Keratinocyte (primary cell): Measurements from ENCODE around the gene SPRR3. TPM values are rescaled to one million over a fixed set of nuclear protein-coding genes. Genes with fewer than 3 reads are reported as not detected.

Experiments used
- DNase-seq: peaks from one replicate; pipeline ENCODE4 v3.0.0-alpha.2; 2011; ENCODE audit warnings: low read depth, missing footprints, low spot score
- FAIRE-seq: peaks from 2 replicates; lab custom pipeline; 2011; peaks lifted over from hg19 to GRCh38; lab: Jason Lieb, UNC
- H2AFZ ChIP-seq: 2 replicates; pipeline ENCODE4 v1.6.0; 2012; ENCODE audit warnings: low read length, control low read depth, inconsistent platforms; ENCODE audit not compliant: control insufficient read depth
- H3K27ac ChIP-seq: 2 replicates; pipeline ENCODE4 v1.5.1; 2011; ENCODE audit warnings: low read length; ENCODE audit not compliant: control insufficient read depth, insufficient read depth
- H3K27me3 ChIP-seq: 3 replicates; pipeline ENCODE4 v1.6.0; 2011; ENCODE audit warnings: low read length; ENCODE audit not compliant: control insufficient read depth, insufficient read depth; ENCODE audit errors: extremely low read depth
- H3K36me3 ChIP-seq, 2 experiments: 2 replicates in 1 of 2; 3 replicates in 1 of 2; pipeline ENCODE4 v1.5.1; 2011; ENCODE audit warnings: low read length in 2 of 2, mild to moderate bottlenecking in 1 of 2; ENCODE audit not compliant: control insufficient read depth in 2 of 2, insufficient read depth in 2 of 2; ENCODE audit errors: extremely low read depth in 1 of 2
- H3K4me1 ChIP-seq: 3 replicates; pipeline ENCODE4 v1.5.1; 2011; ENCODE audit warnings: low read length; ENCODE audit not compliant: control insufficient read depth, insufficient read depth; ENCODE audit errors: extremely low read depth
- H3K4me2 ChIP-seq: 3 replicates; pipeline ENCODE4 v1.6.0; 2011; ENCODE audit warnings: low read depth, low read length; ENCODE audit not compliant: control insufficient read depth, insufficient read depth; ENCODE audit errors: extremely low read depth
- H3K4me3 ChIP-seq, 3 experiments: fragments of 200-600 bp in 1 of 3; sonication (generic) in 1 of 3; 2 replicates in 2 of 3; 3 replicates in 1 of 3; pipeline ENCODE4 v1.5.1; 2011 to 2016; ENCODE audit warnings: low read length in 3 of 3, mild to moderate bottlenecking in 3 of 3, control low read depth in 2 of 3, inconsistent platforms in 1 of 3, low read depth in 1 of 3, mixed read lengths in 1 of 3, mixed run types in 1 of 3, moderate library complexity in 1 of 3; ENCODE audit not compliant: control insufficient read depth in 2 of 3, insufficient read depth in 2 of 3; ENCODE audit errors: extremely low read depth in 1 of 3
- H3K79me2 ChIP-seq: 2 replicates; pipeline ENCODE4 v1.6.0; 2012; ENCODE audit warnings: low read length; ENCODE audit not compliant: control insufficient read depth, insufficient read depth
- H3K9ac ChIP-seq: 3 replicates; pipeline ENCODE4 v1.6.0; 2011; ENCODE audit warnings: low read length; ENCODE audit not compliant: control insufficient read depth, insufficient read depth; ENCODE audit errors: extremely low read depth
- H3K9me1 ChIP-seq: 3 replicates; pipeline ENCODE4 v1.6.0; 2011; ENCODE audit warnings: low read length; ENCODE audit not compliant: control insufficient read depth, insufficient read depth; ENCODE audit errors: extremely low read depth
- H3K9me3 ChIP-seq: 2 replicates; pipeline ENCODE4 v1.5.1; 2012; ENCODE audit warnings: low read depth, low read length; ENCODE audit not compliant: control insufficient read depth
- H4K20me1 ChIP-seq: 3 replicates; pipeline ENCODE4 v1.6.0; 2011; ENCODE audit warnings: low read length; ENCODE audit not compliant: control insufficient read depth, insufficient read depth; ENCODE audit errors: extremely low read depth
- EZH2 ChIP-seq: IDR thresholded peaks from one replicate; pipeline ENCODE4 v1.6.1; 2012; ENCODE audit warnings: inconsistent platforms, mild to moderate bottlenecking, low read length, moderate library complexity
- dilution Hi-C: fragments of 300-500 bp; cut with MboI; formaldehyde crosslinking; loops from one replicate; pipeline ENCODE4 v1.7.0; 2020; ENCODE audit warnings: low sequenced_read_pairs; ENCODE audit not compliant: extremely low pct_ligation_motif_present
- polyA plus RNA-seq, 5 experiments: library from polyadenylated mRNA; depleted of rRNA in 3 of 5; stranded (reverse) in 3 of 5; stranded (forward) in 1 of 5; unstranded in 1 of 5; fragments of >200 nt; gene quantifications; 1 replicate in 1 of 5; 2 replicates in 3 of 5; 3 replicates in 1 of 5; pipeline versions ENCODE4 v1.2.1 to v1.2.3, GENCODE V29; 2011 to 2012; ENCODE audit warnings: missing spikeins in 2 of 5, low read depth in 1 of 5, low replicate concordance in 1 of 5
- TF ChIP-seq, protein P1 (sequence below), 3 experiments: IDR thresholded peaks in 1 of 3; conservative IDR thresholded peaks in 1 of 3; optimal IDR thresholded peaks in 1 of 3; 2 replicates in 2 of 3; 3 replicates in 1 of 3; pipeline versions ENCODE3 to v1.5.1; 2011; ENCODE audit warnings: low read length in 3 of 3, mild to moderate bottlenecking in 3 of 3, moderate library complexity in 2 of 3, control low read depth in 1 of 3, inconsistent platforms in 1 of 3; ENCODE audit not compliant: insufficient read depth in 2 of 3; ENCODE audit errors: extremely low read depth in 1 of 3

Gene SPRR3
- polyA plus RNA-seq, 1 donor (not counting 4 experiments of a cell fraction or from before 2014, with no cell fraction given): 2.9 TPM

DNA sequence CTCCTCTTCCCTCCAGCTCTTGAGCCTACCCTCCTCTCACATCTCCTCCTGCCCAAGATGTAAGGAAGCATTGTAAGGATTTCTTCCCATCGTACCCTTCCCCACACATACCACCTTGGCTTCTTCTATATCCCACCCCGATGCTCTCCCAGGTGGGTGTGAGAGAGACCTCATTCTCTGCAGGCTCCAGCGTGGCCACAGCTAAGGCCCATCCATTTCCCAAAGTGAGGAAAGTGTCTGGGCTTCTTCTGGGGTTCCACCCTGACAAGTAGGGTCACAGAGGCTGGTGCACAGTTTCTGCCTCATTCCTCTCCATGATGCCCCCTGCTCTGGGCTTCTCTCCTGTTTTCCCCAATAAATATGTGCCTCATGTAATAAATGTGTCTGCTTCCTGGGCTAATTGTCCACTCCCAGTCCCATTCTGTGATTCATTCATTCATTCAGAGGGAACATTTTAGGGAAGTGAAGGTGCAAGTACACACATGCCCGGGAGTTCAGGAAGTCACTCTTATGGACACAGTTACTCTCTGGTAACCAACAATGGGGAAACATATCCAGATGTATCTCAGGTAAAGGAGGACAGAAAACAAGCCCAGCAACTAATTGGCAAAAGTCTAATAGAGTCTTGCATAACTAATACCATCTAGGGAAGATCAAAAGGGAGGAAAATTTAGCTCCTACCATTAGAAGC lies 29.2 kb upstream of the SPRR3 start:
- peak overlapping the region; percentile 36 for H2AFZ ChIP-seq
- no peaks in the 10 kb centered on the region for H4K20me1 ChIP-seq
- H3K9ac ChIP-seq: no peak overlapping the region
- H3K79me2 ChIP-seq: no peaks in the 10 kb centered on the region
- H3K4me3 ChIP-seq: no peak overlapping the region
- FAIRE-seq: peak; percentile 87
- H3K27me3 ChIP-seq: no peaks in the 10 kb centered on the region
- H3K4me1 ChIP-seq: peaks cover 19% of the 10 kb centered on the region
- H3K4me2 ChIP-seq: peak overlapping the region; percentile 67
- no peak for TF ChIP-seq EZH2
- TF ChIP-seq, protein P1, sequence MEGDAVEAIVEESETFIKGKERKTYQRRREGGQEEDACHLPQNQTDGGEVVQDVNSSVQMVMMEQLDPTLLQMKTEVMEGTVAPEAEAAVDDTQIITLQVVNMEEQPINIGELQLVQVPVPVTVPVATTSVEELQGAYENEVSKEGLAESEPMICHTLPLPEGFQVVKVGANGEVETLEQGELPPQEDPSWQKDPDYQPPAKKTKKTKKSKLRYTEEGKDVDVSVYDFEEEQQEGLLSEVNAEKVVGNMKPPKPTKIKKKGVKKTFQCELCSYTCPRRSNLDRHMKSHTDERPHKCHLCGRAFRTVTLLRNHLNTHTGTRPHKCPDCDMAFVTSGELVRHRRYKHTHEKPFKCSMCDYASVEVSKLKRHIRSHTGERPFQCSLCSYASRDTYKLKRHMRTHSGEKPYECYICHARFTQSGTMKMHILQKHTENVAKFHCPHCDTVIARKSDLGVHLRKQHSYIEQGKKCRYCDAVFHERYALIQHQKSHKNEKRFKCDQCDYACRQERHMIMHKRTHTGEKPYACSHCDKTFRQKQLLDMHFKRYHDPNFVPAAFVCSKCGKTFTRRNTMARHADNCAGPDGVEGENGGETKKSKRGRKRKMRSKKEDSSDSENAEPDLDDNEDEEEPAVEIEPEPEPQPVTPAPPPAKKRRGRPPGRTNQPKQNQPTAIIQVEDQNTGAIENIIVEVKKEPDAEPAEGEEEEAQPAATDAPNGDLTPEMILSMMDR (optimal IDR thresholded peaks at IDR 0.05 in 1 of 3, IDR thresholded peaks at IDR 0.05 in 1 of 3, conservative IDR thresholded peaks at IDR 0.05 in 1 of 3; ENCODE audit: extremely low read depth in 1 of 3, insufficient read depth in 2 of 3, low read length in 3 of 3): no peak
- peak overlapping the region; percentile 47 for H3K27ac ChIP-seq
- H3K36me3 ChIP-seq: no peaks in the 10 kb centered on the region
- no peak for DNase-seq
- dilution Hi-C loops: no loop called here
- no peaks in the 10 kb centered on the region for H3K9me3 ChIP-seq
- no peaks in the 10 kb centered on the region for H3K9me1 ChIP-seq

DNA sequence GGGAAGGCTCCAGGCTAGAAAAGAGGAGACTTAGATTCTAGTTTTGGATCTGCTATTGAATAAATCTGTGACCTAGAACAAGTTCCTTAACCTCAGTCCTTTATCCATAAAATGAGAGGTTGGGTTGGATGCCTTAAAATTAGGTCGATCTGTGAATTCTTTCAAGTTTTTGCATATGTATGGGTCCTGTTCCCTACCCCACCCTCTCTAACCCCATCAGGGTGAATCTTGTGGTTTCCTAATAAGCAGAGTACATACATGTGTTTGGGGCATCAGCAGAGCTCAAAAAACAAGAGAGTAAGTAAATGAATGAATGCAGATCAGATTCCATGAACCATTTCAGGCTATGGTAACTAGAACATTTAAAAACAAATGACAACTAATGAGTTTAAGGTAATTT lies 24.9 kb upstream of the SPRR3 start:
- DNase-seq (no peak), FAIRE-seq (no peak)
- no peaks in the 10 kb centered on the region for H3K27me3 ChIP-seq
- TF ChIP-seq, protein P1 (optimal IDR thresholded peaks at IDR 0.05 in 1 of 3, IDR thresholded peaks at IDR 0.05 in 1 of 3, conservative IDR thresholded peaks at IDR 0.05 in 1 of 3; ENCODE audit: extremely low read depth in 1 of 3, insufficient read depth in 2 of 3, low read length in 3 of 3): no peak
- TF ChIP-seq EZH2: no peak
- no peaks in the 10 kb centered on the region for H3K36me3 ChIP-seq
- no peaks in the 10 kb centered on the region for H3K9me3 ChIP-seq
- dilution Hi-C loops: no loop called here
- H4K20me1 ChIP-seq: no peaks in the 10 kb centered on the region
- H3K4me1 ChIP-seq: peaks cover 13% of the 10 kb centered on the region
- H3K9ac ChIP-seq: no peak overlapping the region
- no peaks in the 10 kb centered on the region for H3K79me2 ChIP-seq
- no peak overlapping the region for H3K27ac ChIP-seq
- no peaks in the 10 kb centered on the region for H3K9me1 ChIP-seq
- H3K4me2 ChIP-seq: no peak overlapping the region
- no peak overlapping the region for H3K4me3 ChIP-seq
- no peak overlapping the region for H2AFZ ChIP-seq
